ENCODE results near the gene ATP6V0B. TPM values are rescaled to one million over a fixed set of nuclear protein-coding genes. Genes with fewer than 3 reads are reported as not detected.

Gene ATP6V0B
- polyA plus RNA-seq, 1 experiment, result 186 TPM

DNA sequence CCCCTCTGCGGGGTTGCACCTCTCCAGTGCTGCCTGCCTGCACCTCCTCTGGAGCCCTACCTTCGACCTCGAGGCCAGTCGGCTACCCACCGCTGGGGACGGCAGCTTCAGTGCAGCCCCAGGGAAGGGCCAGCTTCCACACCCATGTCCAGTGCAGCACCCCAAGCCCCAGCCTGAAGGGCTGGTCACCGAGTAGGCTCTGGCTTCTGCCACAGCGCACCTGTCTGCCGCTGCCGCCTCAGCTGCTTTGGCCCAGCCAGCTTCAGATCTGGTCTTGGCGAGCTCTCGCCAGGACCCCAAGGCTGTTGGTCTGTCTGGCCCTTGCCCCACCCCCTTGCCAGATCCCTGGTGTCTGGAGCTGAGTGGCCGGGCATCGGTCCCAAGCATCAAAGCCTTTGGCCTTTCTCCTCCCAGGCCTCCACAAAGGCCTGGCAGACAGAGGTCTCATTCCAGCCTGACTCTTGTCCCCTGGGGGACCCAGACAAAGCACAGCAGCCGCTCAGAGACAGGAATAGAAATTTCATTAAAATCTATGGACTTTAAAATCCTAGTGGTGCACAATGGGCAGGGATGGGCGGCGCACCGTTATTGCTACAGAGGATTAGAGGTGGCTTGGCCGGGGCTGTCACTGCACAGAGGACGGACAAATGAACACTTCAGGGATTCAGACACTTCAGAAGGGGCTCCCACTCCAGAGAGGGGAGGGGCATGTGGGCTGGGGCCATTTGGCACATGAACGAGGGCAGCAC, 21.4 kb downstream of the ATP6V0B start:
- ChIA-PET CTCF (interaction anchor here (1.6 kb wide), 1 partner anchor 9 kb away, joined by 10 read pairs; no protein-coding TSS in a partner anchor), POLR2A (no interaction called here)
- Histone ChIP-seq H3K36me3 (ENCODE audit: control insufficient read depth, insufficient read depth, low read length) (peaks cover 20% of the 10 kb centered on the region), H3K4me3 (ENCODE audit: low read depth, low read length) (no peak overlapping the region), H3K27me3 (ENCODE audit: control insufficient read depth, insufficient read depth, low read length) (no peaks in the 10 kb centered on the region)
- no peak for DNase-seq (ENCODE audit: low read depth)
- TF ChIP-seq, protein P1, sequence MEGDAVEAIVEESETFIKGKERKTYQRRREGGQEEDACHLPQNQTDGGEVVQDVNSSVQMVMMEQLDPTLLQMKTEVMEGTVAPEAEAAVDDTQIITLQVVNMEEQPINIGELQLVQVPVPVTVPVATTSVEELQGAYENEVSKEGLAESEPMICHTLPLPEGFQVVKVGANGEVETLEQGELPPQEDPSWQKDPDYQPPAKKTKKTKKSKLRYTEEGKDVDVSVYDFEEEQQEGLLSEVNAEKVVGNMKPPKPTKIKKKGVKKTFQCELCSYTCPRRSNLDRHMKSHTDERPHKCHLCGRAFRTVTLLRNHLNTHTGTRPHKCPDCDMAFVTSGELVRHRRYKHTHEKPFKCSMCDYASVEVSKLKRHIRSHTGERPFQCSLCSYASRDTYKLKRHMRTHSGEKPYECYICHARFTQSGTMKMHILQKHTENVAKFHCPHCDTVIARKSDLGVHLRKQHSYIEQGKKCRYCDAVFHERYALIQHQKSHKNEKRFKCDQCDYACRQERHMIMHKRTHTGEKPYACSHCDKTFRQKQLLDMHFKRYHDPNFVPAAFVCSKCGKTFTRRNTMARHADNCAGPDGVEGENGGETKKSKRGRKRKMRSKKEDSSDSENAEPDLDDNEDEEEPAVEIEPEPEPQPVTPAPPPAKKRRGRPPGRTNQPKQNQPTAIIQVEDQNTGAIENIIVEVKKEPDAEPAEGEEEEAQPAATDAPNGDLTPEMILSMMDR (IDR thresholded peaks at IDR 0.05; ENCODE audit: insufficient read depth, low read depth, low read length), result no peak

DNA sequence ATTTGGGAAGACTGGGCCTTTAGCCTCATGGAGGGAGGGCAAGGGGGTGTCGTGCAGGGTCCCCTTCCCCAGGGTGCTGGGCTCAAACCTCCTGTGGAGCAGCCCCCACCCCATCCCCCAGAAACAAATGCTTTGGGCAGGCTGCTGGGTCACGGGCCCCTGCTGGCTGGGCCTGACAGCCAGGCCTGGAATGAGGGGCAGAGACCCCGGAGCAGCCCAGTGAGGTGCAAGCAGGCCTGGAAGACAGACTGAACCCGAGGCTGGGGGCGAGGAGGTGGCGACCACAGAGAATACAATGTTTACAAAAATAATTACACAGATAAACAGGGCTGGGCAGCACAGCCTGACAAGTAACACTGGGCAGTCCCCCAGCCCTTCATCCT, 22.0 kb downstream of the ATP6V0B start:
- peaks cover 23% of the 10 kb centered on the region for H3K36me3 ChIP-seq (ENCODE audit: control insufficient read depth, insufficient read depth, low read length)
- ChIA-PET CTCF (interaction anchor here (11.4 kb wide), 1 partner anchor 48 kb away, joined by 197 read pairs; no protein-coding TSS in a partner anchor), POLR2A (no interaction called here)

DNA sequence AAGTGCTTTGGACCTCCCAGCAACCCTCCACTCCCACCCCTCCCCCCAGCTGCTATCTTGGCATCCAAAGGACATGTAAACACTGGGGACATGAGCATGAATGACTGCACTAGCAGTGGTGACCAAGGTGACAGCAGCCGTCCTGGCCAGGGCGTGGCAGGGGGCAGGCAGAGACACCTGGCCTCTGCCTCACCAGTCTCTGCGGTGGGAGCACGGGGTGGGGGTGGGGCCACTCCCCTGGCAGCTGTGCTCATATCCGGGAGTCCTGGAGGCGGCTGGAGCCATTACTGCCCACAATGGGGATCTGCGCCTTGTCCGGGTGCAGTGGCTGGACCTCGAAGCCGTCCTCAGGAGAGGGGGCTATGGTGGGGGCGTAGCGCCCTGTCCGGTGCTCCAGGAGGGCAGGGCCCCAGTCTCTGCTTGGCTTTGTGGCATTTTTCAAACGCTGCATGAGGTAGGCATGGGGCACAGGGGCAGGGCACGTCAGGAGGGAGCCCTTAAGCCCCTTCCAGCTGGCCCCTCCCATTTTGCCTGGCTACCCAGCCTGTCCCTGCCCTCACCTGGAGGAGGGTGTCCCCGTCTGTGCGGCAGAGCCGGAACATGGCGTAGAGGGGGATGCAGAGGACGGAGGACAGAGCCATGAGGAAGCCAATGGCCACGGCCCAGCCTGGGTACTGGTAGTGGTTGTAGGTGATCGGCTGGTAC, 22.7 kb downstream of the ATP6V0B start:
- no peak for DNase-seq (ENCODE audit: low read depth)
- ChIA-PET POLR2A (no interaction called here), CTCF (interaction anchor here (11.4 kb wide), 1 partner anchor 47 kb away, joined by 197 read pairs; no protein-coding TSS in a partner anchor)
- H3K36me3 ChIP-seq (ENCODE audit: control insufficient read depth, insufficient read depth, low read length), result peaks cover 26% of the 10 kb centered on the region
- no peak overlapping the region for H3K4me3 ChIP-seq (ENCODE audit: low read depth, low read length)
- TF ChIP-seq, protein P1 (IDR thresholded peaks at IDR 0.05; ENCODE audit: insufficient read depth, low read depth, low read length), result no peak
- H3K27me3 ChIP-seq (ENCODE audit: control insufficient read depth, insufficient read depth, low read length), result no peaks in the 10 kb centered on the region

More for the DNA sequence above, 22.0 kb downstream of the ATP6V0B start:
- no peak for DNase-seq (ENCODE audit: low read depth)
- H3K27me3 ChIP-seq (ENCODE audit: control insufficient read depth, insufficient read depth, low read length), result no peaks in the 10 kb centered on the region
- no peak overlapping the region for H3K4me3 ChIP-seq (ENCODE audit: low read depth, low read length)
- TF ChIP-seq, protein P1 (IDR thresholded peaks at IDR 0.05; ENCODE audit: insufficient read depth, low read depth, low read length), result no peak

DNA sequence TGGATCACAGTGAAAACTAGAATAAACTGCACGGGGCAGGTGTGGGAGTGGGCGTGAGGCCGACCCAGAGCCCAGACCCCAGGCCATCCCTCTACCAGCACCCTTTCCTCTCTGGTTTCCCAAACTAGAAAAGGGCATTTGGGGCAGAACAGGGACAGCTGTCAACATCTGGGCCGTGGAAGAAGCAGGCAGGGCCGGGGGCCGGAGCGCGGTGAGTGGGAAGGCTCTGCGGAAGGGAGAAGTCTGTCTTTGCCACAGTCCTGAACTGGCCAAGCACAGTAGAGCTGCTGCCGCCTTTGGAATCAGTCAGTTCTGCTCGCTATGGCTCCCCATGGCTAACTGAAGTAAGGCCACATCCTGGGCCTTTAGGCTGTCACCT, 23.2 kb downstream of the ATP6V0B start:
- ChIA-PET POLR2A (no interaction called here), CTCF (interaction anchor here (11.4 kb wide), 1 partner anchor 47 kb away, joined by 197 read pairs; no protein-coding TSS in a partner anchor)
- peaks cover 28% of the 10 kb centered on the region for H3K36me3 ChIP-seq (ENCODE audit: control insufficient read depth, insufficient read depth, low read length)
- H3K4me3 ChIP-seq (ENCODE audit: low read depth, low read length), result no peak overlapping the region
- H3K27me3 ChIP-seq (ENCODE audit: control insufficient read depth, insufficient read depth, low read length), result no peaks in the 10 kb centered on the region
- TF ChIP-seq, protein P1 (IDR thresholded peaks at IDR 0.05; ENCODE audit: insufficient read depth, low read depth, low read length), result no peak
- no peak for DNase-seq (ENCODE audit: low read depth)

DNA sequence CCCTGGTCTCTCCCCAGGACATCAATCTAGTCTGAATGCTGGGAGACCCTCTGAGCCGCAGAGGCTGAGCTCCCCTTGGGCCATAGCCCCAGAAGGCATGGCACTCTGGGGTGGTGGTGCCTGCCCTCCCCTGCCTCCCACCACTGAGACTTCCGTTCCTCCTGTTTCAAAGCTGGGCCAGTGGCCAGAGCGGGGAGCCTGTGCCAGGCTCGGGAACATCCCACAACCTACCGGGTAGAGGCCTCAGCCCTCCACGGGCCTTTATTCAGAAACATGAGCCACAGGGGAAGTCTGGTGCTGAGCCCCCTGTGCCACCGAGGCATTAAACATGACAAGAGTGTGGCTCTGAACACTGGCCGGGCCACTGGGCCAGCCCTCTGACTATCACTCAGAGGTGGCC, 24.7 kb downstream of the ATP6V0B start:
- peaks cover 30% of the 10 kb centered on the region for H3K36me3 ChIP-seq (ENCODE audit: control insufficient read depth, insufficient read depth, low read length)
- DNase-seq (ENCODE audit: low read depth), result no peak
- POLR2A ChIA-PET, result no interaction called here
- TF ChIP-seq, protein P1 (IDR thresholded peaks at IDR 0.05; ENCODE audit: insufficient read depth, low read depth, low read length), result no peak
- H3K27me3 ChIP-seq (ENCODE audit: control insufficient read depth, insufficient read depth, low read length), result no peaks in the 10 kb centered on the region
- CTCF ChIA-PET, result interaction anchor here (1.4 to 11.4 kb wide), 2 partner anchors 37 to 45 kb away, joined by 3 to 197 read pairs; no protein-coding TSS in a partner anchor
- no peak overlapping the region for H3K4me3 ChIP-seq (ENCODE audit: low read depth, low read length)
